ENCODE results near the gene ZNF680.

DNA sequence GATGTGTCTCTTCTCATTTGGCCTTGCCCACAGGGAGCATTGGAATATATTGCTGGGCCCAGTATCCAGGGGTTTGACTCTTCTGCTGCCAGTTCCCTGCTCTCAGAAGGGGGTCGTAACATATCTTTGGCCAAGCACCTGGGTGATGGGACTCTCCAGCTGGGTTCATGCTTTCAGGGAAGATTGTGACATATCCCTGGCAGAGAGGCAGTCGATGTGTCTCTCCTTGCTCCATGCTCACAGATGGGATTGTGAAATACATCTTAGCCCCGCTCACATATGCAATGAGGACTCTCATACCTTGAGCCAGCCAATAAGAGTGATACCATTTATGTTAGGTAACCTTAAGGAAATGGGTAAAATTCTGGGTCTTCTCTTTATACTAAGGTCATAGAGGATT is 39.2 kb upstream of the ZNF680 start:
- TF ChIP-seq, protein P1, sequence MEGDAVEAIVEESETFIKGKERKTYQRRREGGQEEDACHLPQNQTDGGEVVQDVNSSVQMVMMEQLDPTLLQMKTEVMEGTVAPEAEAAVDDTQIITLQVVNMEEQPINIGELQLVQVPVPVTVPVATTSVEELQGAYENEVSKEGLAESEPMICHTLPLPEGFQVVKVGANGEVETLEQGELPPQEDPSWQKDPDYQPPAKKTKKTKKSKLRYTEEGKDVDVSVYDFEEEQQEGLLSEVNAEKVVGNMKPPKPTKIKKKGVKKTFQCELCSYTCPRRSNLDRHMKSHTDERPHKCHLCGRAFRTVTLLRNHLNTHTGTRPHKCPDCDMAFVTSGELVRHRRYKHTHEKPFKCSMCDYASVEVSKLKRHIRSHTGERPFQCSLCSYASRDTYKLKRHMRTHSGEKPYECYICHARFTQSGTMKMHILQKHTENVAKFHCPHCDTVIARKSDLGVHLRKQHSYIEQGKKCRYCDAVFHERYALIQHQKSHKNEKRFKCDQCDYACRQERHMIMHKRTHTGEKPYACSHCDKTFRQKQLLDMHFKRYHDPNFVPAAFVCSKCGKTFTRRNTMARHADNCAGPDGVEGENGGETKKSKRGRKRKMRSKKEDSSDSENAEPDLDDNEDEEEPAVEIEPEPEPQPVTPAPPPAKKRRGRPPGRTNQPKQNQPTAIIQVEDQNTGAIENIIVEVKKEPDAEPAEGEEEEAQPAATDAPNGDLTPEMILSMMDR (IDR thresholded peaks at IDR 0.05) = no peak
- no peak for TF ChIP-seq POLR2A (IDR thresholded peaks at IDR 0.05)

All from breast epithelium (tissue), 3 donors.